C4-2B (cell line): Measurements from ENCODE around the gene CFL1.

ENCODE experiments used
- CTCF ChIP-seq: fragments of 450-650 bp; conservative IDR thresholded peaks from 2 replicates; pipeline ENCODE4 v1.5.1; 2017; ENCODE audit warnings: mild to moderate bottlenecking
- ZFX ChIP-seq: fragments of 450-650 bp; IDR thresholded peaks from 2 replicates; pipeline ENCODE4 v1.6.1; 2017

- TF ChIP-seq CTCF (no peak), ZFX (no peak)
These were observed 37.6 kb upstream of the CFL1 start for GRCh38 chr11:65895482-65895981.
